ENCODE measurements around the gene KRT80. TPM values are rescaled to one million over a fixed set of nuclear protein-coding genes. Genes with fewer than 3 reads are reported as not detected.

KRT80 gene
- polyA plus RNA-seq, 4 donors, result 0.83 to 1.4 (median 1.0) TPM

- no peak for DNase-seq (ENCODE audit: low read depth in 4 of 4, low spot score in 3 of 4)
These were observed 38.1 kb upstream of the KRT80 start for GRCh38 chr12:52229836-52230343.

- no peak for DNase-seq (ENCODE audit: low read depth in 4 of 4, low spot score in 3 of 4)
These were observed 37.1 kb upstream of the KRT80 start for GRCh38 chr12:52228931-52229330.

- DNase-seq (ENCODE audit: low read depth in 4 of 4, low spot score in 3 of 4), result no peak
These were observed 36.6 kb upstream of the KRT80 start for GRCh38 chr12:52228366-52228765.

- no peak for DNase-seq (ENCODE audit: low read depth in 4 of 4, low spot score in 3 of 4)
These were observed 35.9 kb upstream of the KRT80 start for GRCh38 chr12:52227606-52228166.

GRCh38 chr12:52226446-52226845 lies 34.6 kb upstream of the KRT80 start:
- DNase-seq (ENCODE audit: low read depth in 4 of 4, low spot score in 3 of 4), result no peak

- no peak for DNase-seq (ENCODE audit: low read depth in 4 of 4, low spot score in 3 of 4)
These were observed 33.9 kb upstream of the KRT80 start for GRCh38 chr12:52225752-52226151.

- DNase-seq (ENCODE audit: low read depth in 4 of 4, low spot score in 3 of 4), result no peak
These were observed 32.3 kb upstream of the KRT80 start for GRCh38 chr12:52224151-52224550.

GRCh38 chr12:52223406-52224039 lies 31.7 kb upstream of the KRT80 start:
- no peak for DNase-seq (ENCODE audit: low read depth in 4 of 4, low spot score in 3 of 4)

GRCh38 chr12:52222692-52223091 lies 30.9 kb upstream of the KRT80 start:
- DNase-seq (ENCODE audit: low read depth in 4 of 4, low spot score in 3 of 4), result no peak

- DNase-seq (ENCODE audit: low read depth in 4 of 4, low spot score in 3 of 4), result no peak
These were observed 30.2 kb upstream of the KRT80 start for GRCh38 chr12:52221912-52222457.

GRCh38 chr12:52221070-52221781 lies 29.4 kb upstream of the KRT80 start:
- DNase-seq (ENCODE audit: low read depth in 4 of 4, low spot score in 3 of 4), result no peak

- DNase-seq (ENCODE audit: low read depth in 4 of 4, low spot score in 3 of 4), result no peak
These were observed 28.7 kb upstream of the KRT80 start for GRCh38 chr12:52220477-52220876.

- no peak for DNase-seq (ENCODE audit: low read depth in 4 of 4, low spot score in 3 of 4)
These were observed 26.2 kb upstream of the KRT80 start for GRCh38 chr12:52218001-52218400.

GRCh38 chr12:52217223-52217622 lies 25.4 kb upstream of the KRT80 start:
- DNase-seq (ENCODE audit: low read depth in 4 of 4, low spot score in 3 of 4), result no peak

- no peak for DNase-seq (ENCODE audit: low read depth in 4 of 4, low spot score in 3 of 4)
These were observed 25.0 kb upstream of the KRT80 start for GRCh38 chr12:52216807-52217206.

- DNase-seq (ENCODE audit: low read depth in 4 of 4, low spot score in 3 of 4), result no peak
These were observed 24.3 kb upstream of the KRT80 start for GRCh38 chr12:52216100-52216499.

- DNase-seq (ENCODE audit: low read depth in 4 of 4, low spot score in 3 of 4), result no peak
These were observed 23.8 kb upstream of the KRT80 start for GRCh38 chr12:52215587-52216031.

GRCh38 chr12:52214421-52214802 lies 22.6 kb upstream of the KRT80 start:
- no peak for DNase-seq (ENCODE audit: low read depth in 4 of 4, low spot score in 3 of 4)

GRCh38 chr12:52213564-52214420 lies 22.0 kb upstream of the KRT80 start:
- DNase-seq (ENCODE audit: low read depth in 4 of 4, low spot score in 3 of 4), result peak in 2 of 4 donors; percentile 62 to 69

GRCh38 chr12:52212701-52213563 lies 21.1 kb upstream of the KRT80 start:
- no peak for DNase-seq (ENCODE audit: low read depth in 4 of 4, low spot score in 3 of 4)

All from right renal pelvis (tissue), 4 donors.